Tibial artery (tissue), 4 donors: Measurements from ENCODE around the gene PPM1L.

ENCODE experiments used
- DNase-seq, 2 donors: peaks; one replicate each; pipeline ENCODE4 v3.0.0-alpha.2; 2019
- H3K27ac ChIP-seq, 2 donors: fragments of 200-600 bp; sonication (generic) in 1 of 2; 1 replicate in 1 of 2; 2 replicates in 1 of 2; pipeline ENCODE4 v1.5.1; 2018 to 2019; ENCODE audit warnings: mild to moderate bottlenecking in 1 of 2
- H3K27me3 ChIP-seq, 2 donors: fragments of 200-600 bp; sonication (generic) in 1 of 2; one replicate each; pipeline versions ENCODE4 v1.5.1 to v1.6.0; 2016 to 2019
- H3K36me3 ChIP-seq, 3 donors: fragments of 200-600 bp; sonication (generic) in 2 of 3; one replicate each; pipeline ENCODE4 v1.5.1; 2016 to 2019; ENCODE audit warnings: mild to moderate bottlenecking in 2 of 3
- H3K4me1 ChIP-seq, 4 donors: fragments of 200-600 bp; sonication (generic) in 2 of 4; 1 replicate in 3 of 4; 2 replicates in 1 of 4; pipeline ENCODE4 v1.5.1; 2016 to 2019
- H3K4me3 ChIP-seq, 2 donors: fragments of 200-600 bp; sonication (generic) in 1 of 2; 1 replicate in 1 of 2; 2 replicates in 1 of 2; pipeline ENCODE4 v1.5.1; 2018 to 2019; ENCODE audit warnings: mild to moderate bottlenecking in 2 of 2
- H3K9me3 ChIP-seq, 3 donors: fragments of 200-600 bp; sonication (generic) in 1 of 3; one replicate each; pipeline ENCODE4 v1.5.1; 2016 to 2019
- CTCF ChIP-seq, 2 experiments: fragments of 200-600 bp in 1 of 2; fragments of 450-650 bp in 1 of 2; IDR thresholded peaks; one replicate each; pipeline ENCODE4 v1.5.1; 2017 to 2019; ENCODE audit warnings: antibody characterized with exemption in 2 of 2, mild to moderate bottlenecking in 1 of 2, moderate library complexity in 1 of 2
- intact Hi-C: fragments of 100-400 bp; cut with DNase I; formaldehyde crosslinking; loops from one replicate; pipeline ENCODE4 v1.15.0; 2023; ENCODE audit warnings: low total_unique reads

Gene PPM1L

GRCh38 chr3:161064413-161064812 is 308.4 kb downstream of the PPM1L start:
- no peaks in the 10 kb centered on the region for H3K9me3 ChIP-seq
- H3K4me3 ChIP-seq = no peak overlapping the region
- DNase-seq = no peak
- intact Hi-C loops = no loop called here
- H3K27ac ChIP-seq = no peak overlapping the region
- no peaks in the 10 kb centered on the region for H3K36me3 ChIP-seq
- H3K4me1 ChIP-seq = peaks cover 0 to 16% (median 8%) of the 10 kb centered on the region in 4 donors
- H3K27me3 ChIP-seq = no peaks in the 10 kb centered on the region
- no peak for TF ChIP-seq CTCF (IDR thresholded peaks at IDR 0.05)

GRCh38 chr3:161066930-161067329 is 310.9 kb downstream of the PPM1L start:
- Histone ChIP-seq H3K27me3 (no peaks in the 10 kb centered on the region), H3K36me3 (no peaks in the 10 kb centered on the region), H3K4me1 (peaks cover 0 to 41% (median 26%) of the 10 kb centered on the region in 4 donors), H3K4me3 (no peak overlapping the region), H3K9me3 (no peaks in the 10 kb centered on the region), H3K27ac (no peak overlapping the region)
- TF ChIP-seq CTCF (IDR thresholded peaks at IDR 0.05) = no peak
- no peak for DNase-seq
- intact Hi-C loops = no loop called here

- TF ChIP-seq CTCF (IDR thresholded peaks at IDR 0.05) = no peak
- H3K4me3 ChIP-seq = no peak overlapping the region
- no peak for DNase-seq
- intact Hi-C loops = no loop called here
- no peaks in the 10 kb centered on the region for H3K9me3 ChIP-seq
- no peaks in the 10 kb centered on the region for H3K36me3 ChIP-seq
- no peak overlapping the region for H3K27ac ChIP-seq
- H3K4me1 ChIP-seq = peaks cover 0 to 43% (median 26%) of the 10 kb centered on the region in 4 donors
- no peaks in the 10 kb centered on the region for H3K27me3 ChIP-seq
Observed at GRCh38 chr3:161067335-161067734, 311.3 kb downstream of the PPM1L start.

GRCh38 chr3:161069511-161070251 is 313.6 kb downstream of the PPM1L start:
- peak overlapping the region; percentile 50 to 62 for H3K27ac ChIP-seq
- no peaks in the 10 kb centered on the region for H3K27me3 ChIP-seq
- H3K4me3 ChIP-seq = no peak overlapping the region
- TF ChIP-seq CTCF (IDR thresholded peaks at IDR 0.05) = no peak
- DNase-seq = peak; percentile 31 to 77
- intact Hi-C loops = no loop called here
- H3K4me1 ChIP-seq = peaks cover 0 to 43% (median 26%) of the 10 kb centered on the region in 4 donors
- H3K9me3 ChIP-seq = no peaks in the 10 kb centered on the region
- no peaks in the 10 kb centered on the region for H3K36me3 ChIP-seq

- H3K27ac ChIP-seq = peak overlapping the region; percentile 50 to 62
- H3K4me3 ChIP-seq = no peak overlapping the region
- no peaks in the 10 kb centered on the region for H3K27me3 ChIP-seq
- no peaks in the 10 kb centered on the region for H3K9me3 ChIP-seq
- DNase-seq = no peak
- H3K36me3 ChIP-seq = no peaks in the 10 kb centered on the region
- H3K4me1 ChIP-seq = peaks cover 0 to 43% (median 26%) of the 10 kb centered on the region in 4 donors
- intact Hi-C loops = no loop called here
- no peak for TF ChIP-seq CTCF (IDR thresholded peaks at IDR 0.05)
Observed at GRCh38 chr3:161070252-161070930, 314.4 kb downstream of the PPM1L start.
